Bronchial epithelial cell (primary cell): ENCODE data around the gene ERBB3. TPM values are rescaled to one million over a fixed set of nuclear protein-coding genes. Genes with fewer than 3 reads are reported as not detected.
"Not testable (repeated sequence)": the region's sequence is repeated elsewhere in the genome, so short reads cannot be mapped to it uniquely, and the experiment has no call there.

ENCODE experiments used
- DNase-seq: peaks from one replicate; pipeline ENCODE4 v3.0.0-alpha.2; 2010; ENCODE audit warnings: low read depth
- FAIRE-seq: peaks from 2 replicates; lab custom pipeline; 2011; peaks lifted over from hg19 to GRCh38; lab: Jason Lieb, UNC
- H3K27me3 ChIP-seq: 2 replicates; pipeline ENCODE4 v1.5.1; 2011; ENCODE audit warnings: low read length; ENCODE audit not compliant: control insufficient read depth, insufficient read depth
- H3K36me3 ChIP-seq: 2 replicates; pipeline ENCODE4 v1.5.1; 2011; ENCODE audit warnings: low read length; ENCODE audit not compliant: control insufficient read depth, insufficient read depth
- H3K4me3 ChIP-seq: 2 replicates; pipeline ENCODE4 v1.5.1; 2011; ENCODE audit warnings: mild to moderate bottlenecking, low read depth, low read length, control low read depth
- total RNA-seq: library from RNA; depleted of rRNA; stranded (reverse); fragments of >200 nt; gene quantifications from 2 replicates; pipeline ENCODE4 v1.2.1, GENCODE V29; 2014
- TF ChIP-seq, protein P1 (sequence below): IDR thresholded peaks from 2 replicates; pipeline ENCODE4 v1.5.1; 2011; ENCODE audit warnings: mild to moderate bottlenecking, moderate library complexity, low read length, control low read depth, inconsistent platforms; ENCODE audit not compliant: insufficient read depth, severe bottlenecking

Gene ERBB3
- total RNA-seq, 1 donor from 2014 or later: 21.1 TPM

- TF ChIP-seq, protein P1, sequence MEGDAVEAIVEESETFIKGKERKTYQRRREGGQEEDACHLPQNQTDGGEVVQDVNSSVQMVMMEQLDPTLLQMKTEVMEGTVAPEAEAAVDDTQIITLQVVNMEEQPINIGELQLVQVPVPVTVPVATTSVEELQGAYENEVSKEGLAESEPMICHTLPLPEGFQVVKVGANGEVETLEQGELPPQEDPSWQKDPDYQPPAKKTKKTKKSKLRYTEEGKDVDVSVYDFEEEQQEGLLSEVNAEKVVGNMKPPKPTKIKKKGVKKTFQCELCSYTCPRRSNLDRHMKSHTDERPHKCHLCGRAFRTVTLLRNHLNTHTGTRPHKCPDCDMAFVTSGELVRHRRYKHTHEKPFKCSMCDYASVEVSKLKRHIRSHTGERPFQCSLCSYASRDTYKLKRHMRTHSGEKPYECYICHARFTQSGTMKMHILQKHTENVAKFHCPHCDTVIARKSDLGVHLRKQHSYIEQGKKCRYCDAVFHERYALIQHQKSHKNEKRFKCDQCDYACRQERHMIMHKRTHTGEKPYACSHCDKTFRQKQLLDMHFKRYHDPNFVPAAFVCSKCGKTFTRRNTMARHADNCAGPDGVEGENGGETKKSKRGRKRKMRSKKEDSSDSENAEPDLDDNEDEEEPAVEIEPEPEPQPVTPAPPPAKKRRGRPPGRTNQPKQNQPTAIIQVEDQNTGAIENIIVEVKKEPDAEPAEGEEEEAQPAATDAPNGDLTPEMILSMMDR: no peak
- H3K27me3 ChIP-seq: no peaks in the 10 kb centered on the region
- no peak overlapping the region for H3K4me3 ChIP-seq
- peaks cover 15% of the 10 kb centered on the region for H3K36me3 ChIP-seq
- DNase-seq (no peak), FAIRE-seq (no peak)
Observed at GRCh38 chr12:56114084-56114483, 34.1 kb downstream of the ERBB3 start.

DNA sequence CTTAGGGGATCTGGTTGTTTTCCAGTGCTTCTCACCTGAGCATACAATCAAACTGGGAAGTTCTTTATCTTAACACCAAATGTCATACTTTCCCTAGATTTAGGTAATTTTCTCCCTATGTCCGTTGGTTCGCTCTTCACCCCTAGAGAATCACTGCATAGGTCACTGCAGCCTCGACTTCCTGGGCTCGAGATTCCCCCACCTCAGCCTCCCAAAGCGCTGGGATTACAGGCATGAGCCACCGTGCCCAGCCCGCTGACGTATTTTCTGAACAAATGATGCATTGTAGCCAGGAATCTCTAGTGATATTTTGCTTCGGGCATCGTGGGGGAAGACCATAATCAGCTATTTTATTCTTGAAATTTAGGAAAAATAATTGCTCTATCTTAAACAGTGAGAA lies 35.4 kb downstream of the ERBB3 start:
- H3K4me3 ChIP-seq: peak overlapping the region; percentile 60
- FAIRE-seq (no peak), DNase-seq (peak; percentile 37)
- peaks cover 13% of the 10 kb centered on the region for H3K36me3 ChIP-seq
- TF ChIP-seq, protein P1: no peak
- H3K27me3 ChIP-seq: no peaks in the 10 kb centered on the region

- Histone ChIP-seq H3K27me3 (no peaks in the 10 kb centered on the region), H3K36me3 (peaks cover 15% of the 10 kb centered on the region), H3K4me3 (peak within 1 kb of the TSS; percentile 60)
- FAIRE-seq: no peak
- TF ChIP-seq, protein P1: no peak
- DNase-seq: peak; percentile 83
Observed at GRCh38 chr12:56116267-56117081, 36.5 kb downstream of the ERBB3 start, which contains the start of gene RPL41. Gene RPL41 (plus strand): TSS chr12:56116633.

GRCh38 chr12:56117082-56117706 lies 37.2 kb downstream of the ERBB3 start:
- DNase-seq, FAIRE-seq, H3K27me3 ChIP-seq: not testable (repeated sequence)
- Histone ChIP-seq H3K4me3 (peak overlapping the region; percentile 64), H3K36me3 (peaks cover 16% of the 10 kb centered on the region)

GRCh38 chr12:56117778-56118687 lies 38.1 kb downstream of the ERBB3 start, which contains the start of gene ZC3H10:
Gene ZC3H10 (plus strand): TSS chr12:56118266. CDS start chr12:56120563, 2,297 bp downstream.
- FAIRE-seq (peak; percentile 88), DNase-seq (peak; percentile 99)
- Histone ChIP-seq H3K4me3 (peak within 1 kb of the TSS; percentile 64), H3K36me3 (peaks cover 16% of the 10 kb centered on the region), H3K27me3 (no peaks in the 10 kb centered on the region)
- TF ChIP-seq, protein P1: peak; percentile 69
